Activated naive CD8-positive, alpha-beta T cell (primary cell): Measurements from ENCODE around the gene FKBP8.
"Not testable (repeated sequence)": the region's sequence is repeated elsewhere in the genome, so short reads cannot be mapped to it uniquely, and the experiment has no call there.

Source experiments
- H3K27ac Mint-ChIP-seq: one replicate; pipeline ENCODE4 v1.8.0; 2021; ENCODE audit warnings: mixed read lengths
- H3K27me3 Mint-ChIP-seq: one replicate; pipeline ENCODE4 v1.8.0; 2021; ENCODE audit warnings: mixed read lengths
- H3K36me3 Mint-ChIP-seq: one replicate; pipeline ENCODE4 v1.8.0; 2021; ENCODE audit warnings: mixed read lengths
- H3K4me1 Mint-ChIP-seq: one replicate; pipeline ENCODE4 v1.8.0; 2021; ENCODE audit warnings: low read depth, mixed read lengths
- H3K4me3 Mint-ChIP-seq: one replicate; pipeline ENCODE4 v1.8.0; 2021; ENCODE audit warnings: mild to moderate bottlenecking, mixed read lengths
- H3K9me3 Mint-ChIP-seq: one replicate; pipeline ENCODE4 v1.8.0; 2021; ENCODE audit warnings: low read depth, mixed read lengths

FKBP8 gene

GRCh38 chr19:18542941-18543813 lies at the start of gene FKBP8:
Gene FKBP8, minus strand, starts transcription at chr19:18543573. Its CDS starts 1,603 bp downstream, at chr19:18541970.
- H3K27me3 Mint-ChIP-seq, result no peaks in the 10 kb centered on the region

GRCh38 chr19:18592732-18593131 lies 49.4 kb upstream of the FKBP8 start:
- H3K27ac Mint-ChIP-seq, H3K9me3 Mint-ChIP-seq, H3K4me3 Mint-ChIP-seq, H3K27me3 Mint-ChIP-seq, H3K36me3 Mint-ChIP-seq: not testable (repeated sequence)
- H3K4me1 Mint-ChIP-seq, result peaks cover 25% of the 10 kb centered on the region

More at GRCh38 chr19:18542941-18543813, at the start of gene FKBP8:
- peak within 1 kb of the TSS; percentile 94 for H3K27ac Mint-ChIP-seq
- H3K36me3 Mint-ChIP-seq, result no peaks in the 10 kb centered on the region
- peak within 1 kb of the TSS; percentile 94 for H3K4me3 Mint-ChIP-seq
- H3K4me1 Mint-ChIP-seq, result peaks cover 22% of the 10 kb centered on the region
- no peaks in the 10 kb centered on the region for H3K9me3 Mint-ChIP-seq

GRCh38 chr19:18591735-18592385 lies 48.5 kb upstream of the FKBP8 start:
- no peaks in the 10 kb centered on the region for H3K27me3 Mint-ChIP-seq
- H3K27ac Mint-ChIP-seq, result no peak overlapping the region
- peak overlapping the region; percentile 40 for H3K4me3 Mint-ChIP-seq
- peaks cover 27% of the 10 kb centered on the region for H3K4me1 Mint-ChIP-seq
- H3K36me3 Mint-ChIP-seq, result peaks cover 3% of the 10 kb centered on the region
- no peaks in the 10 kb centered on the region for H3K9me3 Mint-ChIP-seq

- no peaks in the 10 kb centered on the region for H3K9me3 Mint-ChIP-seq
- H3K27me3 Mint-ChIP-seq, result no peaks in the 10 kb centered on the region
- peaks cover 33% of the 10 kb centered on the region for H3K4me1 Mint-ChIP-seq
- H3K36me3 Mint-ChIP-seq, result peaks cover 3% of the 10 kb centered on the region
- no peak overlapping the region for H3K27ac Mint-ChIP-seq
- peak overlapping the region; percentile 83 for H3K4me3 Mint-ChIP-seq
Observed at GRCh38 chr19:18590273-18591272, 47.2 kb upstream of the FKBP8 start.

GRCh38 chr19:18589380-18590272 lies 46.3 kb upstream of the FKBP8 start:
- H3K4me3 Mint-ChIP-seq, result peak overlapping the region; percentile 83
- peaks cover 31% of the 10 kb centered on the region for H3K4me1 Mint-ChIP-seq
- H3K9me3 Mint-ChIP-seq, result no peaks in the 10 kb centered on the region

GRCh38 chr19:18588611-18589379 lies 45.4 kb upstream of the FKBP8 start, which contains the start of gene REX1BD:
Gene REX1BD, plus strand, starts transcription at chr19:18588798. Its CDS starts 4 bp downstream, at chr19:18588802.
- H3K27me3 Mint-ChIP-seq, result no peaks in the 10 kb centered on the region
- peaks cover 30% of the 10 kb centered on the region for H3K4me1 Mint-ChIP-seq
- no peaks in the 10 kb centered on the region for H3K9me3 Mint-ChIP-seq
- H3K27ac Mint-ChIP-seq, result peak within 1 kb of the TSS; percentile 96
- peaks cover 3% of the 10 kb centered on the region for H3K36me3 Mint-ChIP-seq
- H3K4me3 Mint-ChIP-seq, result peak within 1 kb of the TSS; percentile 83

More at GRCh38 chr19:18589380-18590272, 46.3 kb upstream of the FKBP8 start:
- H3K27ac Mint-ChIP-seq, result peak overlapping the region; percentile 96
- H3K36me3 Mint-ChIP-seq, result peaks cover 3% of the 10 kb centered on the region
- H3K27me3 Mint-ChIP-seq, result no peaks in the 10 kb centered on the region

GRCh38 chr19:18587962-18588610 lies 44.7 kb upstream of the FKBP8 start:
- Mint-ChIP-seq H3K36me3 (peaks cover 3% of the 10 kb centered on the region), H3K27ac (peak overlapping the region; percentile 95), H3K27me3 (no peaks in the 10 kb centered on the region), H3K4me1 (peaks cover 27% of the 10 kb centered on the region), H3K4me3 (peak overlapping the region; percentile 83), H3K9me3 (no peaks in the 10 kb centered on the region)

- Mint-ChIP-seq H3K36me3 (peaks cover 3% of the 10 kb centered on the region), H3K9me3 (no peaks in the 10 kb centered on the region), H3K4me1 (peaks cover 27% of the 10 kb centered on the region), H3K27me3 (no peaks in the 10 kb centered on the region), H3K27ac (peak overlapping the region; percentile 95), H3K4me3 (peak overlapping the region; percentile 83)
Observed at GRCh38 chr19:18587561-18587960, 44.2 kb upstream of the FKBP8 start.

GRCh38 chr19:18586306-18586705 lies 42.9 kb upstream of the FKBP8 start:
- H3K36me3 Mint-ChIP-seq, result peaks cover 3% of the 10 kb centered on the region
- H3K27ac Mint-ChIP-seq, result peak overlapping the region; percentile 58
- no peak overlapping the region for H3K4me3 Mint-ChIP-seq
- peaks cover 27% of the 10 kb centered on the region for H3K4me1 Mint-ChIP-seq
- H3K27me3 Mint-ChIP-seq, result no peaks in the 10 kb centered on the region
- H3K9me3 Mint-ChIP-seq, result no peaks in the 10 kb centered on the region

GRCh38 chr19:18580311-18580710 lies 36.9 kb upstream of the FKBP8 start:
- H3K4me3 Mint-ChIP-seq, result no peak overlapping the region
- H3K36me3 Mint-ChIP-seq, result no peaks in the 10 kb centered on the region
- no peaks in the 10 kb centered on the region for H3K27me3 Mint-ChIP-seq
- no peak overlapping the region for H3K27ac Mint-ChIP-seq
- peaks cover 3% of the 10 kb centered on the region for H3K4me1 Mint-ChIP-seq
- H3K9me3 Mint-ChIP-seq, result no peaks in the 10 kb centered on the region

- no peak overlapping the region for H3K27ac Mint-ChIP-seq
Observed at GRCh38 chr19:18577365-18577914, 34.1 kb upstream of the FKBP8 start.

GRCh38 chr19:18576383-18576782 lies 33.0 kb upstream of the FKBP8 start:
- Mint-ChIP-seq H3K9me3 (no peaks in the 10 kb centered on the region), H3K36me3 (peaks cover 6% of the 10 kb centered on the region), H3K27me3 (no peaks in the 10 kb centered on the region), H3K4me3 (no peak overlapping the region), H3K4me1 (peaks cover 21% of the 10 kb centered on the region), H3K27ac (no peak overlapping the region)

More at GRCh38 chr19:18577365-18577914, 34.1 kb upstream of the FKBP8 start:
- peaks cover 5% of the 10 kb centered on the region for H3K36me3 Mint-ChIP-seq
- H3K27me3 Mint-ChIP-seq, result no peaks in the 10 kb centered on the region
- H3K4me3 Mint-ChIP-seq, result no peak overlapping the region
- H3K9me3 Mint-ChIP-seq, result no peaks in the 10 kb centered on the region
- peaks cover 18% of the 10 kb centered on the region for H3K4me1 Mint-ChIP-seq
